Jurkat, Clone E6-1 (cell line): ENCODE results near the gene OR4F29. TPM values are rescaled to one million over a fixed set of nuclear protein-coding genes. Genes with fewer than 3 reads are reported as not detected.
"Not testable (repeated sequence)": the region's sequence is repeated elsewhere in the genome, so short reads cannot be mapped to it uniquely, and the experiment has no call there.

Source experiments
- DNase-seq: peaks from one replicate; pipeline ENCODE4 v3.0.0-alpha.2; 2011; ENCODE audit warnings: low read depth, low spot score
- H3K4me3 ChIP-seq: 2 replicates; pipeline ENCODE4 v1.5.1; 2011; ENCODE audit warnings: mild to moderate bottlenecking, low read length, control low read depth, moderate library complexity
- polyA plus RNA-seq: library from polyadenylated mRNA; unstranded; fragments of >200 nt; gene quantifications from one replicate; pipeline ENCODE4 v1.2.1, GENCODE V29; 2012; ENCODE audit warnings: missing spikeins; ENCODE audit not compliant: insufficient read length, insufficient read depth

The OR4F29 gene, protein sequence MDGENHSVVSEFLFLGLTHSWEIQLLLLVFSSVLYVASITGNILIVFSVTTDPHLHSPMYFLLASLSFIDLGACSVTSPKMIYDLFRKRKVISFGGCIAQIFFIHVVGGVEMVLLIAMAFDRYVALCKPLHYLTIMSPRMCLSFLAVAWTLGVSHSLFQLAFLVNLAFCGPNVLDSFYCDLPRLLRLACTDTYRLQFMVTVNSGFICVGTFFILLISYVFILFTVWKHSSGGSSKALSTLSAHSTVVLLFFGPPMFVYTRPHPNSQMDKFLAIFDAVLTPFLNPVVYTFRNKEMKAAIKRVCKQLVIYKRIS
- not detected for polyA plus RNA-seq

- DNase-seq, H3K4me3 ChIP-seq: not testable (repeated sequence)
These were observed at the start of gene OR4F29 for GRCh38 chr1:451578-451977. Gene OR4F29 (minus strand): TSS chr1:451678. CDS start chr1:451678, 0 bp downstream.
